Suppressor macrophage treated with lipopolysaccharide for 1 hour (primary cell): ENCODE results near the gene EID2.

Experiments
- DNase-seq, 3 donors: peaks; one replicate each; pipeline ENCODE4 v3.0.0-alpha.2; 2020 to 2022

Gene EID2, protein sequence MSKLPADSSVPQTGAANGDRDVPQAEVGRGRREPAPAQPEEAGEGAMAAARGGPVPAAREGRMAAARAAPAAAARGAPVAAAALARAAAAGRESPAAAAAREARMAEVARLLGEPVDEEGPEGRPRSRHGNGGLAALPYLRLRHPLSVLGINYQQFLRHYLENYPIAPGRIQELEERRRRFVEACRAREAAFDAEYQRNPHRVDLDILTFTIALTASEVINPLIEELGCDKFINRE

DNA sequence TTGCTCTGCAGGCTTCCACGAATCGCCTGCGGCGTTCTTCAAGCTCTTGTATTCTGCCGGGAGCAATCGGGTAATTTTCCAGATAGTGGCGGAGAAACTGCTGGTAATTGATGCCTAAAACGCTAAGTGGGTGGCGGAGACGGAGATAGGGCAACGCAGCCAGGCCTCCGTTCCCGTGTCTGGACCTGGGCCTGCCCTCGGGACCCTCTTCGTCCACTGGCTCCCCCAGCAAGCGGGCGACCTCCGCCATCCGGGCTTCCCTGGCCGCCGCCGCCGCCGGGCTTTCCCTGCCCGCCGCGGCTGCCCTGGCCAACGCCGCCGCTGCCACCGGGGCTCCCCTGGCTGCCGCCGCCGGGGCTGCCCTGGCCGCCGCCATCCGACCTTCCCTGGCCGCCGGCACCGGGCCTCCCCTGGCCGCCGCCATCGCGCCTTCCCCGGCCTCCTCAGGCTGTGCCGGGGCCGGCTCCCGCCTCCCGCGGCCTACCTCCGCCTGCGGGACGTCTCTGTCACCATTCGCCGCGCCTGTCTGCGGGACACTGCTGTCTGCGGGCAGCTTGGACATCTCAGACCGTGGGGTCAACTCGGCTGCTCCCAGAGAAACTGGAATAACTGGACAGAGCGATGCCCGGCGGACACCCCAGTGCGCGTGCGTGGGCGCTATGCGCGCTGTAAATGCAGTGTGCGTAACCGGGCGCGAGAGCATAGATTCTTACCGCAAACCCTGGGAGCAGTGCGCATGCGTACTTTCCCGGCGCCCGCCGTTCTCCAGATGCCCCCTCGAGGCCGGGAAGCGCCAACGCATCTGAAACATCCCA lies at the start of gene EID2:
Gene EID2, minus strand, starts transcription at position 644 of the 815 bp plus-strand sequence. Its CDS starts 82 bp downstream, at position 562.
- DNase-seq: peak; percentile 98 to 99 (median 98)

DNA sequence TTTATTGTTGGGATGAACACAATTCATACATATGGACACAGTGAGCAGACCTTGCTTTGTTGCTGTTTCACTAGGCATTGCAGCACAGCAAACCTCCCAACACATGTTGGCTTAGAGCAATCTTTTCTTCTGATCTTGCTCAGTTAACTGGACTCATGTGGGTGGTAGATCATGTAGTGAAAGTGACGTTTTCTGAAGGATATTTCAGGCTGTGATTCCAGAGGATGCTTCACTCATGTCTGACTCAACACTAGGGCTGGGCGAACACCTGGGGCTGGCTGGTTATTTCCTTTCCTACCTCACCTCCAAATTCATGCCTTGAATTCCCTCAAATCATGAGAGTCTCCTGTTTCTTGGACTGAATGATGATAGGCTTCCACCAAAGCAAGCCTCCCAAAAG lies 48.1 kb upstream of the EID2 start:
- DNase-seq: no peak

DNA sequence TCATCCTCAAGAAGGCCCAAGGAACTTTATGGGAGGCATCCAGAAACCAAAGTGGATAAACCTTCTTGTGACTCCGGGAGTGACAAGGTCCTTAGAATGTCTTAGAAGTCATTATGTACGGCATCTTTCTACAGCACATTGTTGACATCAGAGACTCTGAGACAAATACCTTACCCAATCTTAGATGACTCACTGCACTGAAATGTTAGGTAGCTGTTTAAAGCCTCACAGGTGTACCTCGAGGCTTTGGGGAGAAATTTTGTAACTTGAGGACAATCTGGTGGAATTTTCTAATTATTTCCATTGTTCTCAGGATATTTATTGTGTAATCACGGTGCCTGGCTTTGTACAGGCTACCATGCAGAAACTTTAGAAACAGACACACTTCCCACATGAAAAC lies 47.5 kb upstream of the EID2 start:
- DNase-seq: no peak

DNA sequence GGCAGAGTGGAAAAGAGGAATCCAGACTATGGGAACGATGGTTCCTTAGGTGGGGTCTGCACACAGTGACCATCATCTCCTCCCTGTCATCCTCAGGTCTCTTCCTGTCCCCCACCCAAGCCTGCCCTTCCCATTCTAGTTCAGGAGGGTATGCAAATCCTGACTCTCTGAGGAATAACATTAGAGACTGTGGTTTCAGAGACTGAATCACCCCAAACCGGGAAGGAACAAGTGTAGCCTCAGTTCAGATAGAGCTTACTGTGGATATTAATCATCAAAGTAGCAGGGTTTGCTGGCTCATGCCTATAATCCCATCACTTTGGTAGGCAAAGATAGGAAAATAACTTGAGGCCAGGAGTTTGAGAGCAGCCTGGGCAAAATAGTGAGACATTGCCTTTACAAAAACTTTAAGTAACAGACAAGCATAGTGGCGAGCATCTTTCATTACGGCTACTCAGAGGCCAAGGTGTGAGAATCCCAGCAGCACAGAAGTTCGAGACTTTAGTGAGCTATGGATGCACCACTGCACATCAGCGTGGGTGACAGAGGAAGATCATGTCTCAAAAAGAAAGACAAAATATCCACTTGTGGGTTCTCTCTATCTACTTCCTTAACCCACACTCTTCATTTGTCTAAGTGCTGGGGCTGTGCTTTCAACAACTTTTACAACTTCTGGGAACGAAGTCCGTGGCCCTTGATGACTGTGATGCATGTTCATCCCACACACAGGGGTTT lies 43.1 kb upstream of the EID2 start:
- no peak for DNase-seq

DNA sequence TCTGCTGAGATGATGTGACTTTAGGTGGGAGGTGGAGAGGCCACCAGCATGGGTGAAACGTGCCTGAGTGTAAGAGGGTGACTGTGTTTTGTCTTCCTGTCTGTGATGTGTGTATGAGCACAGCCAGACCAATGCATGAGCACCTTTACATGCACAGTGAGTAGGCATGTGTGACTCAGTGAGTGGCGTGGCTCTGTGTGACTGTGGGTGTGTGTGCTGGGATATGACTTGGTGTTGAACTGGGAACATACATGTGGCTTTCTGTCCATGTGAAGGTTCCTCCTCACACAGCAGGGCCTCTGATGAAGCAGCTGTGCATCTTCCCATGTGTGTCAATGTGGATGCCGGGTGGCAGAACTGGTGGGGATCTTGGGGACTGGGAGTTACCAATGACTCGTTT lies 42.5 kb upstream of the EID2 start:
- DNase-seq: no peak

DNA sequence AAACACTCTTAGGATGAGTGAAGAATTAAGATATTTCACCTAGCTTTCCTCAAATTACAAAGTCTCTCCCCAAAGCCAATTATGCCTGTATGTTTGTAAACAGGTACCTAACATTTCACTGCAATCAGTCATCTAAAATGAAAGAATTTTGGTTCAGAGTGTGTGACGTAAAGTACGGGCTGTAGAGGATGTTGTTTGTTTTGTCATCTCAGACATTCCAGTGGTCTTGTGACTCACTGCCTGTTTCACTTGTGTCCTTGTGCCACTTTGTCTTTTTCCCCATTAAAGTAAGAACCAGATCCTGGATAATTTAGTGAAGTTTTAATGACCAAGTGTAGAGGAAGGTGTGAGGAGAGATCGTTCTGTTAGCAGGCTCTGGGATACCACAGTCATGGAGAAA lies 28.6 kb upstream of the EID2 start:
- peak in 1 of 3 donors; percentile 29 for DNase-seq

DNA sequence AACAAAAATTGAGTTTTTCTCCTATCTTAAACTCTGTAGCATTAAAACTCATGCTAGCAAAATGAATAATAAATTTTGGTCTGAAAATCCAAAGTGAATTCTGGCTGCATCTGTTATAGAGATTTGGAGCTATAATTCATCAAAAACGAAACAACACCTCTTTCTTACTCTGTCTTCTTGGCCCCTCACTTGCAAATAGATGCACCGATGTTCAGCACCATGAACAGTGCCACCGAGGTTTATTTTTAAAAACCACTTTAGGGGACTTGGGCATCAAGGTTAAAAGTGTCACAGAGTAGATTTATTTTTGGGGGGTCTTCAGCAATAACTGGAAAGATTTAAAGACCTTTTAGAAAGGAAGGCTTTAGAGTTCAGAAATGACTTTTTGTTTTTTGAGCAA lies 26.1 kb upstream of the EID2 start:
- no peak for DNase-seq

DNA sequence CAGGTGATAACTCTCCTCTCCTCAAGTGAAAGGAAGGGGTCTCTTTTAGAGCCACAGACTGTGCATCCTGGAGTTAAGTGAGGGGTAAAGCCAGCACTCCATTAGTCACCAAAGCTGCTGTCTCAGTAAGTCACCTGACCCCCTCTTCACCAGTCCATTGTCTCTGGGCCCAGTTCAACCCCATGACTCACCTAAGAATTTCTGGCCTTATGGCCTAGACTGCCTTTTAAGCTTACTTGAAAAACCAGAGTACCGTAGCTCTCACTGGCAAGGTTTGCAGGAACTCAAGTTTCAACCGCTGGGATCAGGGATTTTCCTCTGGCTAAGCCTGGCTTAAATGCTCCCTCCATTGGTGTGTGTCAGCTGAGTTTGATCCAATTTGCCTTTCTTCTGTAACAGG lies 23.4 kb upstream of the EID2 start:
- no peak for DNase-seq

DNA sequence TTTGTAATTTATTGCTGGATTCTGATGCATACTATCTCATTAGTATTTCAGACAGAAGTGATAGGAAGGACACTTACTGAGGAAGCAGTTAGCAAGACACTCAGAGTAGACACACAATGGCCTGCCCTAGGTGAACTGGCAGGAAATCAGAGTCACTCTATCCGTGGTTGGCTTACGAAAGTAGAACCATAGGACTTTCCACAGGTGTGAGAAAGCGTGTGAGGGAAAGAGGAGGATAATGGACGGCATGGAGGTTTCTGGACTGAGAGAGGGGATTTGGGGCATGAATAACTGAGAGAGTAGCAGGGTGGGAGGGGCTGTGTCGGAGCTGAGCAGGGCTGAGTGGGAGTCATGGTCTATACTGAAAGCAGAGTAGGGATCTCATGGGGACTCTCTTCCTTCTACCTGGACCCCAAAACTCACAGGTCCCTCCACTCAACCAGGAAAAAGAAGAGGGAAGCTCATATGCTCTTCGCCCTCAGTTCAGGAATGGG lies 18.7 kb upstream of the EID2 start:
- DNase-seq: no peak

DNA sequence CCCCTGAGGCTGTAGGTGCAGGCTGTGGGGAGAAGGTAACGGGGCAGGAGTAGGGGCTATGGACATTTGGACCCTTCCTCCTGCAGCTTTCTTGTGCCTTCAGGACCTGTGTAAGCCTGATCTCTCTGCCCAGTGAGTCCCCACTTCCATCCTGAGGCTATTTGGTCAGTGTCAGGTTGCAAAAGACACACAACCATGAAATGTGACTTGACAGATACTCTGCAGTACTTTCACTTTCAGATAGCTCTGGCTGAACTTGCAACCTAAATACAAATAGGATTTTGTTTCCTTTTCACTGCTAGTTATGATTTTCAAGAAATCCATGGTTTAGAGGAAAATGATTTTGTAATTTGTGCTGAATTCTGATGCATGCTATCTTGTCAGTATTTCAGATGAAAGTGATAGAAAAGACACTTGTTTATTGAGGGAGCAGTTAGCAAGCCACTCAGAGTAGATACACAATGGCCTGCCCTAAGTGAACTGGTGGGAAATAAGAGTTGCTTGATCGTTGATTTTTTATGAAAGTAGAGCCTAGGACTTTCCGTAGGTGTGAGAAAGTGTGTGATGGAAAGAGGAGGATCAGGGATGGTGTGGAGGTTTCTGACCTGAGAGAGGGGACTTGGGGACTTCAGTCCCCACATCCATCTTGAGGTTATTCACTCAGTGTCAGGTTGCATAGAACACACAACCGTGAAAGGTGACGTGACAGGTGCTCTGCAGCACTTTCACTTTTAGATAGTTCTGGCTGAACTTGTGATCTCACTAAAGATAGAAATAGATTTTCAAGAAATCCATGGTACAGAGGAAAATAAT lies 18.1 kb upstream of the EID2 start:
- DNase-seq: peak; percentile 40 to 82 (median 54)

DNA sequence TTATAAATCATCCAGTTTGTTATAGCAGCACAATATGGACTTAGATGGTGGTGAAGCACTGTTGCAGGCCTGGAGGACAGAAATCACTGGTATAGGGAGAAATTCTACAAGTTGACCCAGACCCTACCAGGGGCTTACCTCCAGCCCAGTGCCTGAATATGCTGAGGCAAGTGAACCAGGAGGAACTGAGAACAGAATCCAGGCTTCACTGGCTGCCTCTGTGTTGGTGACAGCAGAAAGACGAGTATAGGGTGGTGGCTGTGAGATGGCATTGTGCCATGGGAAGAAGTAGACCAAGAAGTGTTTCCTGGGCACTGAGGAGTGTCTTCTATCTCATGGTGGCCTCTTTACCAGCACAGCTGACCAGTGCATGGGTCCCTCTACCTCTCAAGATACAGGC lies 15.9 kb upstream of the EID2 start:
- no peak for DNase-seq

DNA sequence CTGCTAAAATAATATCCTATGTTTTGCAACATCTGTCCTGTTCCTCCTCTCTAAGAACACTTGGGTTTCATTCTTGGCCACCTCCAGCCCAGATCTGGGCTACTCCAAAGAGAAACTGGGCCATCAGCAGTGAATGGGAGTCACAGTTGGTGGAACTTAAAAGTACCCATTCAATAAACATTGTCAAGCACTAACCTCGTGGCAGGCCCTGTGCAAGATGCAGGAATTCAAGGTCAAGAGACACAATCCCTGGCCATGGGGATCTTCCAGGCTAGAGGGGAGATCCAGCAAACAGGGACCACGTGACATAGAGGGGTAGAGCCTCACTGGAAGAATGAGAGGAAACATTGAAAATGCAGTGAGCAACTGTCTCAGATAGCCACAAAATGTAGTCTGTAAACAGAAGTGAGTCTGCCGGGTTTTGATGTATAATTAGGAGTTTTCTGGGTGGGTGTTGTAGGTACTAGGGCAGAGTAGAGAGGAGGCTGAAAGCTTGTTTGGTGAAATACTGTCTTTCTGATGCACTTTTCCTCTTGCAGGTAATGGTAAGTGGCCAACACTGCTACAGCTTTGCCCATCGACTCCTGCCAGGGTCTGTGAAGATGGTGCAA lies 14.8 kb upstream of the EID2 start:
- DNase-seq: no peak

DNA sequence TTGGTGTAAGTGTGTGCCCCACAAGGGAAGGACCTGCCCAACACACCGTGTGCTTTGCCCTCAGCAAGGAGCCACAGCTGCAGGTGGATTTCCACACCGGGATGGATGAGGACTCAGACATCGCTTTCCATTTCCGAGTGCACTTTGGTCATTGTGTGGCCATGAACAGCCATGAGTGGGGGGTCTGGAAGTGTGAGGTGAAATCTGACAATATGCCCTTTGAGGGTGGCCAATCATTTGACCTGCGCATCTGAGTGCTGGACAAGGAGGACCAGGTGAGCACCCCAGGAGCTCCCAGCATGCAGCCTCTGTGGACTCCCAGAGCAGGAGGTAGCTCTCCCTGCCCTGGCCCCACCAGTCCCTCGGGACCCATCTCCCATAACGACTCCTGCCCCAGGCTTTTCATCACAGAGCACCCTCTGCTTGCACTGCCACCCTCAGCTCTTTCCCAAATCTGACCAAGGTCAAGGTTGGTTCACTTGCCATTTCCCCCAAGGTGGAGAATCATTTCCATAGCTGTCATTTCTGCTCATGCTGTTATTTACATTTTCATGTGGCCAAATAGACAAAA lies 13.2 kb upstream of the EID2 start:
- no peak for DNase-seq

DNA sequence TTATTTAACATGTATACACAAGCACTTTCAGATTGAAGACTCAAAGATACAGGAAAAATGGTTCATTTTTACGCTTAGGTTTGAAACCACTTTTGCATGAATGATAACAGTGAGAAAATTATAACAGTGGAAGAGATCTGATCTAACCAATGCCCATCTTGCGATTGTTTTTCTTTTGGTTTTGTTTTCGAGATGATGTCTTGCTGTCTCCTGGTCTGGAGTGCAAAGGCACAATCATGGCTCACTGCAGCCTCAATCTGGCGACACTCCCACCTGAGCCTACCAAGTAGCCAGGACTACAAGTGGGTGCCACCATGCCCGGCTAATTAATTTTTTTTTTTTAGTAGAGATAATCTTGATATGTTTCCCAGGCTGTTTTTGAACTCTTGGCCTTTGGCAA lies 10.2 kb upstream of the EID2 start:
- no peak for DNase-seq

DNA sequence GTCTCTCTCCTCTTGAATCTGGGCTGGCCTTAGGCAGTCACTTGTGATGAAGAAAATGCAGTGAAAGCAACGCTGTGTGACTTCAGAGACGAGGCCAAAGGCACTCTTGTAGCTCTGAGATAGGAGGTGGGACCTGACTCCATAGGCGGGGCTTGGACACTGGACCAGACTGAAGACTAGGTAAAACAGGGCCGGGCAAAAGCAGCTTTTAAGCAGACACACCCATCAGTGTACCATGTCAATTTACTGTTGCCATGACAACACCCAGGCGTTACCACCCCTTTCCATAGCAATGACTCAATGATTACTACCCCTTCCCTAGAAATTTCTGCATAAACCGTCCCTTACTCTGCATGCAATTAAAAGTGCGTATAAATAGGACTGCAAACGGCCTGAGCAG lies 6.6 kb upstream of the EID2 start:
- DNase-seq: no peak

DNA sequence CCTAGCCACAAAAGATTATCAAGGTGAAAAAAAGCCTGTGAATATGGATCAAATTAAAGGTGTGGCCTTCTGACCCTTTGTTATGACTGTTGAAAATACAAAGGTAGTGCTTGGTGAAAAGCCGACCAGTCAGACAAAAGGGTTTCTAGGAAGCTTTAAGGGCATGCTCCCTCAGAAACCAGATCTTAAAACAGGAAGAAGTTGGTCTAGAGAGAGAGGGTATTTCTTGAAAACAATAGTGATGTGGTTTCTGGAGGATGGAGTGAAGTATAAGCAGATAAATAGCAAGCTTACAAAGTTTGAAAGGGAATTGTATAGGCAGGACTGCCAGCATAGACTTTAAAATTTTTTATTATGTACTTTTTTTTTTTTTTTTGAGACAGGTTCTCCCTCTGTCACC lies 5.0 kb upstream of the EID2 start:
- no peak for DNase-seq

DNA sequence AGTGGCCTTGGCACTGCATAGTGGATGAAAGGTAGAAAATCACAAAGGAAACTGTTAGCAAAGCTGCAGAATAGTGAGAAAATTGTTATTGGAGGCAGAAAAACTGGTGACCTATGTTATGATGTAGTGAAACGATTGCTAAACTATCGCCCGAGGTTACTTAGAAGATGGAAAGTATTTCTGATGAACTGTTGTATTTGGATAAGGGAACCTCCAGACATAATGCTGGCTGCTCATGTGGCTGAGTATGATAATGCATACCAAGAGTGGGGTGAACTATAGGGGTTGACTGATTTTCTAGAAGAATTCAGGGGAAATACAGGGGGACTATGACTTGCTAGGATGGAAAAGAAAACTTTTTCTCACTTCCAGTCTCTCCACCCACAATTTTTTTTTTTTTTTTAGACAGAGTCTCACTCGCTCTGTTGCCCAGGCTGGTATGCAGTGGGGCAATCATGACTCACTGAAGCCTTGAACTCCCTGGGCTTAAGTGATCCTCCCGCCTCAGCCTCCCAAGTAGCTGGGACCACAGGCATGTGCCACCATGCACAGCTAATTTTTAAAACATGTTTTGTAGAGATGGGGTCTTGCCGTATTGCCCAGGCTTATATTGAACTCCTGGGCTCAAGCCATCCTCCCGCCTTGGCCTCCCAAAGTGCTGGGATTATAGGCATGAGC lies 4.4 kb upstream of the EID2 start:
- peak; percentile 24 to 65 (median 37) for DNase-seq

DNA sequence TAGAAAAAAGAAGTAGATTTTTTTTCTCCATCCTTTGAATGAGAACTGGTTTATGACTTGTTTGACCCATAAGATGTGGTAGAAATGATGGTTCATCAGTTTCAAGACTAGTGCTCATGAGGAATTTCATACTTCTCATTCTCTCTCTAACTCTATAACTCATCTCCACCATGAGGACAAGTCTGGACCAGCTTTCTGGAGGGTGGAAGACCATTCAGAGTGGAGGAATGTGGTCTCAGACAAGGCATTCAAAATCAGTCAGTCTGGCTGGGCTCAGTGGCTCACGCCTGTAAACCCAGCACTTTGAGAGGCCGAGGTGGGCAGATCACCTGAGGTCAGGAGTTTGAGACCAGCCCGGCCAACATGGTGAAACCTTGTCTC lies 3.5 kb upstream of the EID2 start:
- no peak for DNase-seq

DNA sequence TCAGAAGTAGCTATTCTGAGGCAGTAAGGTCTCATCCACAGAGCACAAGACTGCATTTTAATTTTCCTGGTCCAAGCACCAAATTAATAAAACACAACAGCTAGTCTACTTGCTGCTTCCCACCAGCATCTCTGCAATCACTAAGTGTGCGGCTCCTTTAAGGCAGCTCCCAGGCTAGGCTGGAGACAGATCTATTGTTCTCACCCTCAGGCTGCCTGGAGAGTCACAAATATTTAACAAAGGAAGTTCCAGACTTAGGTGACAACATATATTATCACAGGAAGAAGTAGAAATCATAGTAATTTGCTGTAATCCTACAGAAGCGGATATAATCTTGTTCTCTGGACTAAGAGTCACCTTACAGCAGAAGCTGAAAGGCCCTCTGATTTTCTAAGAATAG lies 2.2 kb upstream of the EID2 start:
- no peak for DNase-seq

DNA sequence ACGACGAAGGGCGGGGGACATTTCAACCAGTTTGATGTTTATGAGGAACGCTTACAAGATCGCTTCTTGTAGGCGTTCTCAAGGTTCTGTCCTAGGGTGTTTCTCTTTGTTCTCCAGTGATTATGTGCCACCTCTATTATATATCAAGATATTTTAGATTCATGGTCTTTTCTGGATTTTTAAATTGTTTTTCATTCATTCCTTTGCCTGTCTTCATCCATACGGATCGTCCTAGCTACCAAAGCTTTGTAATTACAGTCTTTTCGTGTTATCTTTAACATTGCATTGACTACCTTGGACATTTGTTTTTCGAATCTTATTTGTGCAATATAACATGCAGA lies 342 bp upstream of the EID2 start:
- DNase-seq: no peak

DNA sequence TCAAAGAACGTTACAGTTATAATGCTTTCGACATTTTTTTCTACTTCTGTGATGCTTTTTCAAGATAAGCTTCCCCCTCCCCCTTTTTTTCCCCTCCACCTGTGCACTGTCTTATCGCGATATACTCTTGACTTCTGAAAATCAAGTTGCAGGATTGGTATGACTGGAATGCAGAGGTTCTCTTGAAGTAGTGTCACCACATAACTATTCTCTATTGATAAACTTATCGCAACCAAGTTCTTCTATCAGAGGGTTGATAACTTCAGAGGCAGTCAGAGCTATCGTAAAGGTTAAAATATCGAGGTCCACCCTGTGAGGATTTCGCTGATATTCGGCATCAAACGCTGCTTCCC lies 820 bp downstream of the EID2 start:
- DNase-seq: no peak

DNA sequence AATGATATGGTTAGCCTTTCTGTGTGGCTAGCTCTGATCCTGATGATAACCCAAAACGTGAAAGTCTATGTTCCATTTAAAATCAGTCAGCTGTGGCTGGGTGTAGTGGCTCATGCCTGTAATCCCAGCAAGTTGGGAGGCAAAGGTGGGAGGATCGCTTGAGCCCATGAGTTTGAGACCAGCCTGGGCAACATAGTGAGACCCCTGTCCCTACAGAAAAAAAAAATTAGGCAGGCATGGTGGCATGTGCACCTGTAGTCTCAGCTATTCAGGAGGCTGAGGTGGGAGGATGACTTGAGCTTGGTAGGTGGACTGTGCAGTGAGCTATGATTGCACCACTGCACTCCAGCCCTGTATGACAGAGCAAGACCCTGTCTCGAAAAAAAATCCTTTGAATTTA lies 6.2 kb downstream of the EID2 start:
- no peak for DNase-seq
